Rectal smooth muscle tissue (tissue), 1 donor: Measurements from ENCODE around the gene ADGRV1.

Experiments used
- H3K27ac ChIP-seq: one replicate; pipeline ENCODE4 v1.7.0; 2013; ENCODE audit warnings: low read depth, low read length, inconsistent platforms
- H3K27me3 ChIP-seq: one replicate; pipeline ENCODE4 v1.7.0; 2013; ENCODE audit warnings: low read length; ENCODE audit not compliant: control insufficient read depth, insufficient read depth
- H3K36me3 ChIP-seq: one replicate; pipeline ENCODE4 v1.7.0; 2013; ENCODE audit warnings: low read length; ENCODE audit not compliant: control insufficient read depth, insufficient read depth
- H3K4me1 ChIP-seq: one replicate; pipeline ENCODE4 v1.7.0; 2013; ENCODE audit warnings: low read length; ENCODE audit not compliant: control insufficient read depth, insufficient read depth
- H3K4me3 ChIP-seq: one replicate; pipeline ENCODE4 v1.7.0; 2013; ENCODE audit warnings: low read length
- H3K9ac ChIP-seq: one replicate; pipeline ENCODE4 v1.7.0; 2013; ENCODE audit warnings: low read length

ADGRV1 gene

DNA sequence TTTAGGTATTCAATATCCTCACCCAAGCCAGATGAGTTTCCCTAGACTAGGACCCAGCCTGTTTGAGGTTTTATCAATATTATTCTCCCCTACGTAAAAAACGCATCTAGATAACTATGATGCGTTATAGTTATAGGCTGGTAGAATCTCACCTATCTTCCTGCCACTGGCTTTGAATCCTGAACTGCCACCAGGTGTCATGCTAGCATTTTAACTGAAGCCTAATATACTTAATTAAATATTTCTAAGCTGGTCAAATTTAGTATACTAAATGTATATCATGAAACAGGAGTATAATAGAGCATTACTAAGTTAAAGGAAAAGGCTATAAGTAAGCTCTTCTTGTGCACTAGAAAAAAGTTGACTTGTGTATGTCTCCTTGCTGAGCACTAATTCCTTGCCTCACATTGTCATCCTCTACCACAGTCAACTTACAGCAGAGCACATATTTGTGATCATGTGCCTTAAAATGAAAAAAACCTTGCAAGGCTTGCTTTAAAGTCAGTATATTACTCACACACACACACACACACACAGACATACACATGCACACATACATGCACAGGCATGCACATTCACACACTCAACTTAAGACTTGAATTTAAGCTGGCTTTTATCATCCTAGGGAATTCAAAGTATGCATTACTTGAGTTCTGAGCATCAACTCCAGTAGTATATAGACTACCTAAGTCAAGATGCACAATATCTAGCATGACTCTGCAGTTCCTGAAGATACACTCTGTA lies 303.4 kb downstream of the ADGRV1 start:
- Histone ChIP-seq H3K36me3 (no peaks in the 10 kb centered on the region), H3K4me3 (no peak overlapping the region), H3K27me3 (no peaks in the 10 kb centered on the region), H3K27ac (no peak overlapping the region), H3K4me1 (peaks cover 2% of the 10 kb centered on the region), H3K9ac (no peak overlapping the region)

DNA sequence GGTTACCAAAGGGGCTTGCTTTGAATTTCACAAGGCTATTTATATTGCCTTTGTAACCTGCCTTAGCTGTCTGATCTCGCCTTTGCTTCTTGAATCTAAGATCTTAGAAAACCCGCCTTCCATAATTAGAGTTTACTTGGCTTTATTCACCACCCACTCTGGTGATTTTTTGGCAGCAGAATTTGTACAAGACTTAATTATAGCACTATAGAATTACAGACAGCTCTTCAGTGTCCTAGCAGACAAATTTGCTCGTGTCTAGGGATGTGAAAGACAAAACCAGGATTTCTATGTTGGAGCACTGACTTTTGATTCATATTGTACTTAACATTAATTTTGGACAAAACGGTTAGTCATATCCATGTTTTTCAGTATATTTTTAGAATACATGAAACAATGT lies 306.6 kb downstream of the ADGRV1 start:
- Histone ChIP-seq H3K9ac (no peak overlapping the region), H3K27ac (no peak overlapping the region), H3K27me3 (no peaks in the 10 kb centered on the region), H3K36me3 (no peaks in the 10 kb centered on the region), H3K4me1 (peaks cover 2% of the 10 kb centered on the region), H3K4me3 (no peak overlapping the region)

DNA sequence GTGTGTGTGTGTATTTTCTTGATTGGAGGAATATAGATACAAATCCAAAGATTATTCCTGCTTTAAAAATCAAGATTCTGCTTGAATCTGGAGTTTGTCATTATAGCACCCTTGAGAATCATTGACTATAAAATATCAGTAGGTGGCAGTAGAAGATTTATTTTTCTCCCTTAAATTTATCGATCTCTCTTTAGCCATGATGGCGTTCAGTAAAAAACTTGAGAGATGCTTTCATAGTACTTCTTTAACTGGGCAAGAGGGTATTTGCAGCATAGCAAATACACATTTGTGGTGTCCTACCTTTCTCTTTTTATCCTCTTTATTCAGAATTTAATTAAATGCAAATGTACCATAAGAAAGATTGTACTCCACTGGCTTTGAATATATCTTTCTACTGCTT lies 307.7 kb downstream of the ADGRV1 start:
- H3K4me1 ChIP-seq, result peaks cover 2% of the 10 kb centered on the region
- H3K36me3 ChIP-seq, result no peaks in the 10 kb centered on the region
- H3K27me3 ChIP-seq, result no peaks in the 10 kb centered on the region
- H3K9ac ChIP-seq, result no peak overlapping the region
- H3K4me3 ChIP-seq, result no peak overlapping the region
- no peak overlapping the region for H3K27ac ChIP-seq

DNA sequence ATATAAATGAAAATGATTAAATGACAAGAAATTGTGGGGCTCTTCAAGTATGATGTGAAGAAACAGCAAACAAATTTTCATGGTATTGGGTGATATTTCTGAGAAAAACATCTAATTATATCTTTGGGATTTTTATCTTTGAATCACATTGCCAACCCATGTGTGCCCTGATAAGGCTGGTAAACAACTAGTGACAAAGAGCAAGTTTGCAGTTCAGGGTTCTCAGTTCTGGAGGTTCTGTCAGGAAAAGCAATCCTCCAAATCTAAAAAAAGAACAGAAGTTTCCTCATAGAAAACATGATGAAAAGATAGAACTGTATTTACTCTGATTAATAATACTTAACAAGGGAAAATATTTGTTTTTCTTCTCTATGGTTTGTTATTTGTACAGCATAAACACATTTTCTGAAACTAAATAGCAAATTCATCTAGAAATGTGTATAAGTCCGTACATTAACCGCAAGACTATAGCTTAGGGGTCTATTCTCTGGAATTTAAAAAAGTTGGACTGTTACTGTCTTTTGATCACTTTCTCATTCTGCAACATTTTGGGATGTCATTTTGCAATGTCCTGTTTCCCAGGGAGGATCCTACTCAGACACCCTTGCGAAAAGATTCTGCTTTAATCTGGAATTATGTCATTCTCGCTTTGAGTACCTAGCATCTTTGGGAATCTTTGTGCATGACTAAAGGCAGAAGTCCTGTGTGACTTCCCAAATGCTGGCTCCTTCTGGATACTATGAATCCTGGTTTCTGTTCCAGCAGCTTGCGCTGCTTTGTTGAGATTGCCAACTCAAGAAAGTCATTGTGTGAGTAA lies 308.5 kb downstream of the ADGRV1 start:
- H3K27ac ChIP-seq, result no peak overlapping the region
- H3K4me3 ChIP-seq, result no peak overlapping the region
- H3K9ac ChIP-seq, result no peak overlapping the region
- H3K4me1 ChIP-seq, result peaks cover 2% of the 10 kb centered on the region
- no peaks in the 10 kb centered on the region for H3K27me3 ChIP-seq
- H3K36me3 ChIP-seq, result no peaks in the 10 kb centered on the region

DNA sequence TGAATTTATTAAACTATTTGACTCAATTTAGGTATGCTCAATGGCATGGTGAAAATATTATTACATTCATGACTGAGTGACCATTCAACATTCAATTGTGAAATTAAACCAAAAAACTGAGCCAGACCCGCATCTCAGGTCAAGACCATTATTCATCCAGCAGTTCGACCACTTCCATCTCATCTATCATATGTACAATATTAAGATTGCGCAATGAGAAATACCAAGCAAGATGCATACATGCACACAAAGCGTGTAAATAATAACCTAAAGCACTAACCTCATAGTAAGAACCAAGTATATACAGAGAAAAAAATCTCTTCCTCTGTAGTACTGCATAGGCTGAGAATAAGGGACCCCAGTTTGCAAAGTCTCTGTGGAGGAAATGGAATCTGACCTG lies 310.2 kb downstream of the ADGRV1 start:
- no peak overlapping the region for H3K4me3 ChIP-seq
- H3K27me3 ChIP-seq, result no peaks in the 10 kb centered on the region
- no peaks in the 10 kb centered on the region for H3K36me3 ChIP-seq
- H3K27ac ChIP-seq, result no peak overlapping the region
- H3K4me1 ChIP-seq, result peaks cover 2% of the 10 kb centered on the region
- no peak overlapping the region for H3K9ac ChIP-seq

DNA sequence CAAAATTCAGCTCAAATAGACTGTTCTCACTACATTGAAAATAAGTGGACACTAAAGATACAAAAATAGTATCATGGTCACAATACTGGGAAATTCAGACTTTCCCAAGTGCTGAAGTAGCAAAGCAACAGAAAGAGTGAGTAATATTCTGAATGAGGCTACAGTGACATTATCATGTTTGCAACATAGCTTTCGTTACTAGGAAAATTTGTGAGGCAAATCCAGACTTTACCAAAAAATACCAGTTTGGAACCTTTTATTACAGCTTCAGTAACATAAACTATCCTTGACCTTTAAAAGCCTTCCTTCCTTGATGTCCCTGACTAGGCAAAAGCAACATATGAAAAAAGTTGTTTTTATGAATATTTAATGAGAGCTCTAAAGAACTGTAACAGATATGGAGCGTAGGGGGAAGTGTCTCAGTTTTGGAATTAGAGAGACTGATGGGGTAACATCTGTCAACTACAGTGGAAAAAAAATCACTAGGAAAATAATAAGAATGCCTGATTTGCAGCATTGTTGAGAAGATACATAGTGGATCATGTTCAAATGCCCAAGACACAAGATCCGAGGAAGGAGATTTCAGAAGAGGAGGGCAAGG lies 312.9 kb downstream of the ADGRV1 start:
- no peak overlapping the region for H3K27ac ChIP-seq
- H3K36me3 ChIP-seq, result no peaks in the 10 kb centered on the region
- H3K4me3 ChIP-seq, result no peak overlapping the region
- H3K9ac ChIP-seq, result no peak overlapping the region
- peaks cover 1% of the 10 kb centered on the region for H3K4me1 ChIP-seq
- H3K27me3 ChIP-seq, result no peaks in the 10 kb centered on the region

DNA sequence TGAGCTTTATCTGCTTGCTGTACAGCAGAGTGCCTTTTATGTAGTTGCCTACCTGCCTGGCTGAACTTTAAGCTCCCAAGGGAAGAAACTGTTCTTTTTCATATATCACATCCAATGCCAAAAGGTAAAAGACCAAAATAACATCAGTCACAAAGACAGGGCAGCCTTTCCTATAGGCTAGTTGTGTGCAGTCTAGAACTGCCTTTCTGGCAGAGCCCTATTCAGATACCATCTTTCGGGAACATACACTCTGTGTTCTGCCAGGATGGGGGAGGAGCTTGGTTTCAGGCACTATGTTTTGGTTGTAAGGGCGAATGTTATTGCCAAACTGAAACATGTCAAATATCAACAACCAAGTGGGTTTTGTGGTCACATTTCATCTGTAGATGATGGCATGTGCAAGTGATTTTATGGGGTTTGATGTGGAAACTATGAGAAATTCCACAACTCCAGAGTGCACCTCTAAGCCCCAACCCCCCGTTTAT lies 314.5 kb downstream of the ADGRV1 start:
- Histone ChIP-seq H3K9ac (no peak overlapping the region), H3K27ac (no peak overlapping the region), H3K27me3 (no peaks in the 10 kb centered on the region), H3K36me3 (no peaks in the 10 kb centered on the region), H3K4me3 (no peak overlapping the region), H3K4me1 (no peaks in the 10 kb centered on the region)

DNA sequence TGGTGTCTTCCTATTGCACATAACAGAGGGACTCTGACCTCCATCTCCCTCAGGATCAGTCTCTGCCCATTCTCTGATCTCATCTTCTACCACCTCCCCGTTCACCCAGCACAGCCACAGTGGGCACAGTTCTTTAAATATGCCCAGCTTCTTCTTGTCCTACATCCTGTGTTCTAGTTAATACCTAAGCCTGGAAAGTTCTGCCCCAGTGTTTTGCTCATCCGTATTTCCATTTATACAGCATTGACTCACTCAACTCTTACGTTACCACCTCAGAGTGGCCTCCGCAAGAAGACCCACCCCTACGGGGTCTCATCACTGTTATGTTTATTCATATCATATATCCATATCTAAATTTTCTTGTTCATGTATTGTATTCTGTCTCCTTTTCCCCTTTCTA lies 315.5 kb downstream of the ADGRV1 start:
- H3K9ac ChIP-seq, result no peak overlapping the region
- no peak overlapping the region for H3K27ac ChIP-seq
- no peaks in the 10 kb centered on the region for H3K27me3 ChIP-seq
- no peaks in the 10 kb centered on the region for H3K4me1 ChIP-seq
- H3K4me3 ChIP-seq, result no peak overlapping the region
- H3K36me3 ChIP-seq, result no peaks in the 10 kb centered on the region

DNA sequence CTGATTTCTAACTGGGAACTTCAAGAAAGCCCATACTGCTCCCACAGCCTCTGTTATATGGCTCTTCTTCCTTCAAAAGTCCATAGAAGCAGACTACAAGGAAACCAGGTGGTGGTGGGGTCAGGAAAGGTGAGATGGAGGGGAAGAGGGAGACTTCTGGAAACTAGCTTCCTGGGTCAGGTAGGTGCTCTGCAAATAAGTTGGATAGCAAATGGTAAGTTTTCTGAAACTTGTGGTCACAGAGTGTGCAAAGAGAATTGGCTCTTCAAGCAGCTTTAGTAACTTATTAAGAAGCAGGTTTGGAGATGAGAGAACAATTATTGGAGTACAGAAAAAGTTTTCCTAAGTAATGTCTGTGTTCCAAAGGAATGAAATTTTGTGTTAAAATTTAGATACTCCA lies 316.9 kb downstream of the ADGRV1 start:
- Histone ChIP-seq H3K36me3 (no peaks in the 10 kb centered on the region), H3K27me3 (no peaks in the 10 kb centered on the region), H3K4me1 (no peaks in the 10 kb centered on the region), H3K9ac (no peak overlapping the region), H3K4me3 (no peak overlapping the region), H3K27ac (no peak overlapping the region)

DNA sequence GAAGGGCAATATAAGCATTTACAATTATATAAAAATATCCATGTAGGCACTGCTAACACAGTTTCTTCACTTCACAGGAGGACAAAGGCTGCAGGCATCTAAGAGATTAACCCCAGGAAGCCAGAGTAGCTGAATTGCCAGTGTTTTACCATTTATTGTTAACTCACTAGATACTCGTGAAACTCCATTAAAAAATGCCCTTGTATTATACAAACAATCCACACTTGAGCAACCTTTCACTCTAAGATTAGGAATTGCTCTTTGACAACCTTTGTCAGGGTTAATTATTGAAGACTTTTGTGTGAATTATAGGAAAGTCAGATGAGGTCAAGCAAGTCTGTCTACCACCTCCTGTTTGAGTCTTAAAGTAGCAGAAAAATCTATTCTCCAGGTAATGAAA lies 317.8 kb downstream of the ADGRV1 start:
- no peaks in the 10 kb centered on the region for H3K4me1 ChIP-seq
- H3K27ac ChIP-seq, result no peak overlapping the region
- no peaks in the 10 kb centered on the region for H3K27me3 ChIP-seq
- no peaks in the 10 kb centered on the region for H3K36me3 ChIP-seq
- no peak overlapping the region for H3K9ac ChIP-seq
- no peak overlapping the region for H3K4me3 ChIP-seq

DNA sequence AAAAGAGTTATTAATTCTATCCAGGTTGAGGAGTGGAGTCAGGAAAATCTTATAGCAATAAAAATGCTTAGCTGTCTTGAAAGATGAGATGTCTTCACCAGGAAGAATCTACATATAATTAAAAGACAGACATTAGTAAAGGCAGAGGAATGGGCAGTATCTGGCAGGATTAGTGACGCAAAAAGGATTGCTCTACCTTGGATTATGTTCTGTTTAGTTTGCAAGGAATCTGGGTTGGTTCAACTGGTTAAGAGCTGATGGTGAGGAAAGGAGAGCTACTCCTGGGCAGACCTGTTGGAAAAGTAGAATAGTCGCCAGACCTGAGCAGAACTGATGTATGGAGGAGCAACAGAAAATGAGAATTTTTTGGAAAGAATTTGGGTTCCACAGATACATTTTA lies 318.5 kb downstream of the ADGRV1 start:
- Histone ChIP-seq H3K27ac (no peak overlapping the region), H3K27me3 (no peaks in the 10 kb centered on the region), H3K36me3 (no peaks in the 10 kb centered on the region), H3K9ac (no peak overlapping the region), H3K4me1 (no peaks in the 10 kb centered on the region), H3K4me3 (no peak overlapping the region)

DNA sequence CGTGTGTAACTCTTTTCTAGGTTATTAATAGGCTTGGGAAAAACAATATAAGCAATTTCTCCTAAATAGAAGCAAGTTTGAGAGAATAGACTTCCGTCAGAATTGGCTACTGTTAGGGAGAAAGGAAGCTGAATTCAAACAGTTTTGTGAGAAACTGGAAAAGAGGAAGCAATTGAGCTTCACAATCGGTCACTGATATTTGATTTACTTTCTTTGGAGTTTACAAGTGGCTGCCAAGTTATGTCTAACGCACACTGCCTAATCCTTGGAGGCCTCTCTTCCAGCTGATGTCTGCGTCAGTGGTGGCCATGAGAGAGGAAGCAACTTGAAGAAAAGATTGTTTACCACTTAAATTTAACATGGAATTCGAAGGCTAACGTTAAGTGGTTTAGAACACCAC lies 319.5 kb downstream of the ADGRV1 start:
- Histone ChIP-seq H3K27me3 (no peaks in the 10 kb centered on the region), H3K36me3 (no peaks in the 10 kb centered on the region), H3K27ac (peak overlapping the region; percentile 43), H3K4me3 (no peak overlapping the region), H3K4me1 (no peaks in the 10 kb centered on the region), H3K9ac (no peak overlapping the region)
